HepG2 (cell line): ENCODE data around the gene DNAJA2. TPM values are rescaled to one million over a fixed set of nuclear protein-coding genes. Genes with fewer than 3 reads are reported as not detected.

ENCODE experiments used
- CBFB ChIP-seq: sonication (generic); formaldehyde crosslinking; IDR thresholded peaks from 2 replicates; pipeline ENCODE4 v1.4.0; 2020; ENCODE audit warnings: missing genetic modification reagents
- CREB1 ChIP-seq, 2 experiments: fragments of 450-650 bp in 1 of 2; IDR thresholded peaks; 2 replicates each; pipeline ENCODE4 v1.6.1; 2016 to 2017; ENCODE audit warnings: control low read depth in 1 of 2, mild to moderate bottlenecking in 1 of 2, missing compliant biosample characterization in 1 of 2, missing genetic modification characterization in 1 of 2
- FOXK1 ChIP-seq: sonication (generic); formaldehyde crosslinking; IDR thresholded peaks from 2 replicates; pipeline ENCODE4 v1.4.0; 2020; ENCODE audit warnings: low read depth, missing genetic modification reagents, borderline replicate concordance
- HMGXB3 ChIP-seq: sonication (generic); formaldehyde crosslinking; IDR thresholded peaks from 2 replicates; pipeline ENCODE4 v1.4.0; 2020; ENCODE audit warnings: missing genetic modification reagents, borderline replicate concordance
- HNF1B ChIP-seq: sonication (generic); formaldehyde crosslinking; IDR thresholded peaks from 2 replicates; pipeline ENCODE4 v1.5.1; 2020; ENCODE audit warnings: mild to moderate bottlenecking, moderate library complexity, missing genetic modification reagents
- KAT2B ChIP-seq: fragments of 150-350 bp; IDR thresholded peaks from 2 replicates; pipeline ENCODE4 v1.6.1; 2014; ENCODE audit warnings: low read depth, low read length, borderline replicate concordance
- KLF9 ChIP-seq: IDR thresholded peaks from 2 replicates; pipeline ENCODE4 v1.6.1; 2016; ENCODE audit warnings: low read depth
- MED1 ChIP-seq: sonication (generic); formaldehyde crosslinking; IDR thresholded peaks from 2 replicates; pipeline ENCODE4 v1.4.0; 2020; ENCODE audit warnings: missing genetic modification reagents
- MIER3 ChIP-seq: IDR thresholded peaks from 2 replicates; pipeline ENCODE4 v1.6.1; 2016; ENCODE audit warnings: missing compliant biosample characterization, borderline replicate concordance
- NCOA2 ChIP-seq: sonication (generic); formaldehyde crosslinking; IDR thresholded peaks from 2 replicates; pipeline ENCODE4 v1.8.0; 2022; ENCODE audit warnings: inconsistent platforms
- NR2F1 ChIP-seq, 2 experiments: fragments of 450-650 bp in 1 of 2; formaldehyde crosslinking in 1 of 2; IDR thresholded peaks; 2 replicates each; pipeline versions ENCODE4 v1.5.0 to v1.6.1; 2016 to 2020; ENCODE audit warnings: mild to moderate bottlenecking in 1 of 2, missing compliant biosample characterization in 1 of 2, missing genetic modification reagents in 1 of 2, moderate library complexity in 1 of 2
- SRSF1 ChIP-seq: fragments of 200-400 bp; formaldehyde crosslinking; optimal IDR thresholded peaks from 2 replicates; pipeline ENCODE3; 2017; ENCODE audit warnings: mild to moderate bottlenecking, low read depth, low read length, moderate library complexity
- TAF1 ChIP-seq: sonication (generic); formaldehyde crosslinking; IDR thresholded peaks from 2 replicates; pipeline ENCODE4 v1.4.0; 2020; ENCODE audit warnings: missing genetic modification reagents
- USF2 ChIP-seq, 2 experiments: sonication (generic) in 1 of 2; formaldehyde crosslinking in 1 of 2; IDR thresholded peaks; 2 replicates each; pipeline versions ENCODE4 v1.5.1 to v1.6.1; 2011 to 2020; ENCODE audit warnings: borderline replicate concordance in 1 of 2, low read depth in 1 of 2, low read length in 1 of 2, mild to moderate bottlenecking in 1 of 2, missing genetic modification reagents in 1 of 2, moderate library complexity in 1 of 2
- ZBTB34 ChIP-seq: sonication (generic); formaldehyde crosslinking; IDR thresholded peaks from 2 replicates; pipeline ENCODE4 v1.8.0; 2022; ENCODE audit warnings: mild to moderate bottlenecking, missing genetic modification reagents
- ZNF180 ChIP-seq: sonication (generic); formaldehyde crosslinking; IDR thresholded peaks from 2 replicates; pipeline ENCODE4 v1.4.0; 2020; ENCODE audit warnings: low read depth, missing genetic modification reagents, borderline replicate concordance
- ZNF260 ChIP-seq: sonication (generic); formaldehyde crosslinking; IDR thresholded peaks from 2 replicates; pipeline ENCODE4 v1.4.0; 2020; ENCODE audit warnings: missing genetic modification reagents, low read depth, mild to moderate bottlenecking, borderline replicate concordance
- ZNF460 ChIP-seq: sonication (generic); formaldehyde crosslinking; IDR thresholded peaks from 2 replicates; pipeline ENCODE4 v1.5.1; 2020; ENCODE audit warnings: missing genetic modification reagents, mild to moderate bottlenecking, borderline replicate concordance
- polyA plus RNA-seq, 8 experiments: library from polyadenylated mRNA; depleted of rRNA in 3 of 8; stranded (reverse) in 7 of 8; unstranded in 1 of 8; fragments of >200 nt; fragmentation: Illumina TruSeq in 4 of 8; extraction: Trizol in 4 of 8; gene quantifications; 2 replicates each; pipeline versions ENCODE4 v1.2.1 to v1.2.3, GENCODE V29; 2011 to 2016; ENCODE audit warnings: low read depth in 4 of 8, missing spikeins in 1 of 8, mixed read lengths in 1 of 8; ENCODE audit not compliant: insufficient read depth in 1 of 8
- total RNA-seq, 5 experiments: library from RNA; depleted of rRNA; stranded (reverse); fragments of >200 nt; fragmentation: Illumina TruSeq; extraction: Trizol; gene quantifications; 2 replicates each; pipeline ENCODE4 v1.2.3, GENCODE V29; 2016; ENCODE audit warnings: low read depth in 1 of 5

Gene DNAJA2
- total and polyA plus RNA-seq, 2 of the 13 experiments (the other 11 are each of a cell fraction or from before 2014, with no cell fraction given), result 25.4 to 176 TPM

DNA sequence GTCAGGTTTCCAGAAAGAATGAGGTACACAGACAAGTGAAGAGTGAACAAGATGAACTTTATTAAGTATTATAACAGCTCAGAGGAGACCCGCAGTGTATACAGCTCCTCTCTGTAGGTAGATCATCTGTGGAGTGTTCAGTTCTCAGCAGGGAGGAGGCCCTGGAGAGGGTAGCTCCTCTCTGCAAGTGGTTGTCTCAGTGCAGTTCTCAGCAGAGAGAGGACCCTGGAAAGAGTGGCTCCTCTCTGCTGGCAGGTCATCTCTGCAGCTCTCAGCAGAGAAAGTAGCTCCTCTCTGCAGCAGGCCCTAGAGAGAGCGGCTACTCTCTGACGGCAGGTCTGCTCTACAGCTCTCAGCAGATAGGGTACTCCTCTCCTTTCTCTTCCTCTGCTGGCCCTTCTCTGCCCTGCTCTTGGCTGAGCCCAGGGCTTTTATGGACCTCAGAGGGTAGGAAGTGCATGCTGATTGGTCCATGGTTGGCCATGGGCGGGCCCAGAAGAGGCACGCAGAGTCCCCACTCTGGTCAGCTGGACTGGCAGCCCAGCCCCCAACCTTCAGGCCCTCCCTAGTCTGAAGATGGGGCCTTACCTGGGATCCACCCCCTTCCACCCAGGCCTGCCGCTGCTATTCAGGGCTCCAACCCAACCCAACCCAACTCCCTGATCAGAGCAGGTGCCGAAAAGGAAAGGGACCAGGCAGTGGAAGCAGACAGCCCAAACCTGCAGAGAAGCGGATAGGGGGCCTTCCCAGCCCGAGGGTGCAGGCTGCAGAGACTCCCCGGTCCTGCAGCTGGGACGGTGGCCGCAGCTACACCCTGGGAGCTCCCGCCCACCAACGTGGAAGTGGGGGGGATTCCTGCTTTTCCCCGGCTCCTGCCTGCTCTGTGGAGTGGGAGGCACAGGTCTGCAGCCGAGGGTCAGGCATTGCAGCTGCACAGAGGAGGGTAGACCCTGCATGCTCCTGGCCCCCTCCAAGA lies 18.5 kb upstream of the DNAJA2 start (continued):
- 0 out of 2 replicates have a peak, but pooled peaks have one; percentile 22 for TF ChIP-seq HMGXB3 (CRISPR knock-in tag)
- TF ChIP-seq KAT2B, result no peak
- no peak for TF ChIP-seq FOXK1 (CRISPR knock-in tag)
- TF ChIP-seq TAF1 (CRISPR knock-in tag), result peak; percentile 72
- no peak for TF ChIP-seq NR2F1 (CRISPR knock-in tag; IDR thresholded peaks at IDR 0.05)
- TF ChIP-seq ZNF260, result no peak
- TF ChIP-seq HNF1B, result no peak
- no peak for TF ChIP-seq ZBTB34 (CRISPR knock-in tag)
- no peak for TF ChIP-seq NCOA2 (CRISPR knock-in tag)
- no peak for TF ChIP-seq KLF9 (CRISPR knock-in tag)
- no peak for TF ChIP-seq MED1 (CRISPR knock-in tag)
- TF ChIP-seq ZNF180 (CRISPR knock-in tag), result no peak
- no peak for TF ChIP-seq ZNF460 (CRISPR knock-in tag)
- TF ChIP-seq CREB1 (IDR thresholded peaks at IDR 0.05), result no peak
- TF ChIP-seq CREB1 (CRISPR knock-in tag; IDR thresholded peaks at IDR 0.05), result no peak
- no peak for TF ChIP-seq SRSF1
- TF ChIP-seq USF2 (IDR thresholded peaks at IDR 0.05; ENCODE audit: low read depth, low read length), result no peak
- no peak for TF ChIP-seq USF2 (CRISPR knock-in tag; IDR thresholded peaks at IDR 0.05; ENCODE audit: borderline replicate concordance)
- TF ChIP-seq MIER3 (CRISPR knock-in tag), result peak; percentile 27; the same call in 1 of the 2 replicates
- no peak for TF ChIP-seq CBFB (CRISPR knock-in tag)
